IMR-90 (cell line): ENCODE data around the gene ACAP2. TPM values are rescaled to one million over a fixed set of nuclear protein-coding genes. Genes with fewer than 3 reads are reported as not detected.

Source experiments
- ATAC-seq: fragments of 200-7000 bp; cut with Tn5 transposase; 2 replicates; pipeline ENCODE4 v1.9.1; 2020; ENCODE audit warnings: low read depth, mild to moderate bottlenecking, moderate library complexity
- BruUV-seq: library from RNA; stranded (reverse); fragments of 400-500 nt; replicated peaks from 2 replicates; lab custom pipeline; 2021; lab: Mats Ljungman, UMichigan
- CTCF ChIA-PET: fragments of 300-600 bp; formaldehyde crosslinking; extraction: SDS; loops from one replicate; lab custom pipeline; 2021; ENCODE audit warnings: antibody characterized with exemption; lab: Yijun Ruan, JAX
- POLR2A ChIA-PET: fragments of 300-600 bp; sonication (Branson Sonifier 250); formaldehyde crosslinking; loops from one replicate; lab custom pipeline; 2022; ENCODE audit warnings: antibody characterized with exemption; ENCODE audit not compliant: unreplicated experiment; lab: Charles Lee
- DNase-seq: peaks from one replicate; pipeline ENCODE4 v3.0.0; 2013
- H2AFZ ChIP-seq: replicated peaks from 2 replicates; pipeline ENCODE3; 2013; ENCODE audit warnings: low read length, mild to moderate bottlenecking; ENCODE audit not compliant: poor library complexity
- H2AK5ac ChIP-seq: 2 replicates; pipeline ENCODE4 v1.6.1; 2013; ENCODE audit warnings: low read depth, low read length, inconsistent platforms
- H2AK9ac ChIP-seq: replicated peaks from 2 replicates; pipeline ENCODE3; 2013; ENCODE audit warnings: mild to moderate bottlenecking, low read depth, low read length, moderate library complexity; ENCODE audit not compliant: poor library complexity
- H2BK120ac ChIP-seq: 2 replicates; pipeline ENCODE4 v1.6.1; 2013; ENCODE audit warnings: low read depth, low read length, inconsistent platforms
- H2BK15ac ChIP-seq: 3 replicates; pipeline ENCODE4 v1.6.1; 2013; ENCODE audit warnings: low read depth, low read length, inconsistent platforms
- H2BK20ac ChIP-seq: 2 replicates; pipeline ENCODE4 v1.6.1; 2013; ENCODE audit warnings: low read depth, mild to moderate bottlenecking, inconsistent platforms, low read length, moderate library complexity
- H2BK5ac ChIP-seq: 2 replicates; pipeline ENCODE4 v1.6.1; 2013; ENCODE audit warnings: mild to moderate bottlenecking, low read depth, low read length, inconsistent platforms; ENCODE audit not compliant: poor library complexity, severe bottlenecking
- H3K14ac ChIP-seq: replicated peaks from 2 replicates; pipeline ENCODE4 v1.6.1; 2013; ENCODE audit warnings: low read depth, low read length, inconsistent platforms
- H3K18ac ChIP-seq: 2 replicates; pipeline ENCODE4 v1.6.1; 2013; ENCODE audit warnings: low read depth, low read length, control low read depth
- H3K23ac ChIP-seq: 2 replicates; pipeline ENCODE4 v1.6.1; 2013; ENCODE audit warnings: low read depth, low read length, inconsistent platforms
- H3K27ac ChIP-seq: 2 replicates; pipeline ENCODE4 v1.5.1; 2013; ENCODE audit warnings: mild to moderate bottlenecking, control low read depth, low read length; ENCODE audit not compliant: insufficient read depth
- H3K27me3 ChIP-seq: 2 replicates; pipeline ENCODE4 v1.6.1; 2013; ENCODE audit warnings: low read length; ENCODE audit not compliant: control insufficient read depth, insufficient read depth
- H3K36me3 ChIP-seq: 2 replicates; pipeline ENCODE4 v1.6.1; 2013; ENCODE audit warnings: low read length, mixed read lengths; ENCODE audit not compliant: control insufficient read depth, insufficient read depth
- H3K4ac ChIP-seq: 2 replicates; pipeline ENCODE4 v1.6.1; 2013; ENCODE audit warnings: low read depth, low read length, inconsistent platforms
- H3K4me1 ChIP-seq: 2 replicates; pipeline ENCODE4 v1.6.1; 2013; ENCODE audit warnings: low read length, mixed read lengths; ENCODE audit not compliant: control insufficient read depth, insufficient read depth
- H3K4me2 ChIP-seq: 2 replicates; pipeline ENCODE4 v1.6.1; 2013; ENCODE audit warnings: low read depth, mild to moderate bottlenecking, control low read depth, low read length, moderate library complexity
- H3K4me3 ChIP-seq: 2 replicates; pipeline ENCODE4 v1.5.1; 2013; ENCODE audit warnings: low read depth, mild to moderate bottlenecking, control low read depth, low read length, moderate library complexity; ENCODE audit not compliant: insufficient read depth
- H3K56ac ChIP-seq: 2 replicates; pipeline ENCODE4 v1.6.1; 2013; ENCODE audit warnings: low read length, inconsistent platforms; ENCODE audit not compliant: insufficient read depth; ENCODE audit errors: extremely low read depth
- H3K79me1 ChIP-seq, 2 experiments: 2 replicates each; pipeline ENCODE4 v1.6.1; 2013; ENCODE audit warnings: low read length in 2 of 2, inconsistent platforms in 1 of 2, low read depth in 1 of 2
- H3K9ac ChIP-seq: 2 replicates; pipeline ENCODE4 v1.6.1; 2013; ENCODE audit warnings: low read depth, low read length, control low read depth
- H3K9me1 ChIP-seq: 2 replicates; pipeline ENCODE4 v1.6.1; 2013; ENCODE audit warnings: low read length, inconsistent platforms; ENCODE audit not compliant: insufficient read depth
- H3K9me3 ChIP-seq: 2 replicates; pipeline ENCODE4 v1.6.1; 2013; ENCODE audit warnings: low read length; ENCODE audit not compliant: control insufficient read depth, insufficient read depth
- H4K20me1 ChIP-seq: 2 replicates; pipeline ENCODE4 v1.6.1; 2013; ENCODE audit warnings: low read length, inconsistent platforms; ENCODE audit not compliant: insufficient read depth
- H4K5ac ChIP-seq: 2 replicates; pipeline ENCODE4 v1.6.1; 2013; ENCODE audit warnings: mild to moderate bottlenecking, low read depth, low read length, control low read depth
- H4K8ac ChIP-seq, 2 experiments: 2 replicates each; pipeline ENCODE4 v1.6.1; 2013; ENCODE audit warnings: low read depth in 2 of 2, low read length in 2 of 2, control low read depth in 1 of 2, inconsistent platforms in 1 of 2
- H4K91ac ChIP-seq: 2 replicates; pipeline ENCODE4 v1.6.1; 2013; ENCODE audit warnings: low read depth, low read length, inconsistent platforms; ENCODE audit not compliant: insufficient read depth
- BHLHE40 ChIP-seq: fragments of 150-350 bp; IDR thresholded peaks from 2 replicates; pipeline ENCODE4 v1.6.1; 2016; ENCODE audit warnings: mild to moderate bottlenecking, low read depth, low read length
- CHD1 ChIP-seq: IDR thresholded peaks from 2 replicates; pipeline ENCODE4 v1.6.1; 2012; ENCODE audit warnings: low read depth, low read length, improper control_type of control experiment
- MAFK ChIP-seq: IDR thresholded peaks from 2 replicates; pipeline ENCODE4 v1.6.1; 2012; ENCODE audit warnings: low read depth, low read length, improper control_type of control experiment
- MAZ ChIP-seq: IDR thresholded peaks from 2 replicates; pipeline ENCODE4 v1.6.1; 2012; ENCODE audit warnings: low read depth, mild to moderate bottlenecking, low read length, improper control_type of control experiment, moderate library complexity, borderline replicate concordance
- WGBS, 2 experiments: methylation state at CpG; one replicate each; pipeline versions ENCODE4 v1.1.5 to v1.1.7; 2013; ENCODE audit warnings: missing lambda C conversion rate in 2 of 2; ENCODE audit not compliant: insufficient read length in 1 of 2; ENCODE audit errors: extremely low coverage in 2 of 2; 5-methylcytosine and 5-hydroxymethylcytosine counted together
- dilution Hi-C: fragments of 300-500 bp; cut with HindIII; formaldehyde crosslinking; loops from one replicate; pipeline ENCODE4 v1.14.3; 2018; ENCODE audit warnings: low sequenced_read_pairs; ENCODE audit not compliant: unreplicated experiment
- in situ Hi-C: fragments of 300-500 bp; cut with MboI; formaldehyde crosslinking; loops from 3 replicates; pipeline ENCODE4 v1.14.3; 2019; ENCODE audit warnings: low sequenced_read_pairs, inconsistent platforms, mixed read lengths
- intact Hi-C: fragments of 100-400 bp; cut with micrococcal nuclease; formaldehyde crosslinking; loops from 2 replicates; pipeline ENCODE4 v1.10.0; 2022
- polyA plus RNA-seq, 3 experiments: library from polyadenylated mRNA; depleted of rRNA; stranded (reverse); fragments of >200 nt; gene quantifications; 2 replicates each; pipeline ENCODE4 v1.2.3, GENCODE V29; 2012; ENCODE audit warnings: low replicate concordance in 1 of 3
- total RNA-seq: library from RNA; depleted of rRNA; stranded (reverse); fragments of >200 nt; gene quantifications from 2 replicates; pipeline ENCODE4 v1.2.3, GENCODE V29; 2012

The ACAP2 gene
- total and polyA plus RNA-seq, 2 of the 4 experiments (the other 2 are of a cell fraction) = 11.9 to 35.1 TPM

- Histone ChIP-seq H4K5ac (peak overlapping the region; percentile 31; the same call in 1 of the 2 replicates), H3K4me3 (peak overlapping the region; percentile 96), H3K9me1 (no peaks in the 10 kb centered on the region), H3K56ac (0 out of 2 replicates have a peak overlapping the region, but pooled peaks have one; percentile 54), H3K23ac (peak overlapping the region; percentile 95), H4K91ac (no peak overlapping the region; the same call in 1 of the 2 replicates), H2BK20ac (no peak overlapping the region), H2AK5ac (peak overlapping the region; percentile 42; the same call in 1 of the 2 replicates), H3K18ac (peak overlapping the region; percentile 59; the same call in 1 of the 2 replicates), H3K27me3 (no peaks in the 10 kb centered on the region), H3K4me1 (no peaks in the 10 kb centered on the region; the same call in 1 of the 2 replicates), H4K20me1 (peaks cover 26% of the 10 kb centered on the region), H2BK5ac (peak overlapping the region; percentile 79), H3K4me2 (peak overlapping the region; percentile 78), H3K9me3 (no peaks in the 10 kb centered on the region), H4K8ac (peak overlapping the region in 1 of 2 experiments; percentile 31; a peak in 2 of 4 replicates), H2AK9ac (peak overlapping the region; percentile 87), H3K27ac (peak overlapping the region; percentile 96), H2BK15ac (no peak overlapping the region), H3K4ac (peak overlapping the region; percentile 47), H3K79me1 (peaks cover under 1 to 23% of the 10 kb centered on the region in 2 experiments; a peak in 3 of 4 replicates), H2AFZ (peak overlapping the region; percentile 97), H3K9ac (peak overlapping the region; percentile 90), H3K36me3 (no peaks in the 10 kb centered on the region), H3K14ac (peak overlapping the region; percentile 59), H2BK120ac (peak overlapping the region; percentile 35; the same call in 1 of the 2 replicates)
- ChIA-PET CTCF (interaction anchor here (1.1 to 1.8 kb wide), 2 partner anchors 171 kb away, joined by 3 to 5 read pairs; partner anchors contain the start of gene XXYLT1), POLR2A (interaction anchor here (0.7 kb wide), 1 partner anchor 147 kb away, joined by 4 read pairs; no protein-coding TSS in a partner anchor)
- in situ Hi-C loops (no loop called here), intact Hi-C loops (loop anchor here (1.0 to 5.0 kb wide), 3 partner anchors 75 to 171 kb away; partner anchors contain the start of gene XXYLT1), dilution Hi-C loops (no loop called here)
- 0% methylated on average over 20 of the region's 43 CpGs; no CpG with 5 or more reads in 1 of the 2 experiments for WGBS, 2 experiments
- peak; percentile 40 for DNase-seq
- TF ChIP-seq CHD1 = no peak
- no peak for TF ChIP-seq BHLHE40
- TF ChIP-seq MAZ = peak; percentile 27; the same call in 1 of the 2 replicates
- no peak for TF ChIP-seq MAFK
- peak; percentile 1 for ATAC-seq
- BruUV-seq = no TSS peak
These were observed 738 bp downstream of the ACAP2 start for GRCh38 chr3:195441992-195442572.
